Activated CD8-positive, alpha-beta memory T cell treated with anti-CD3 and anti-CD28 coated beads for 4 hours (primary cell): ENCODE data around the gene GLOD4.
"Not testable (repeated sequence)": the region's sequence is repeated elsewhere in the genome, so short reads cannot be mapped to it uniquely, and the experiment has no call there.

Experiments
- DNase-seq, 2 donors: peaks; one replicate each; pipeline ENCODE4 v3.0.0-alpha.2; 2020; ENCODE audit warnings: low read depth in 2 of 2

GLOD4 gene

DNA sequence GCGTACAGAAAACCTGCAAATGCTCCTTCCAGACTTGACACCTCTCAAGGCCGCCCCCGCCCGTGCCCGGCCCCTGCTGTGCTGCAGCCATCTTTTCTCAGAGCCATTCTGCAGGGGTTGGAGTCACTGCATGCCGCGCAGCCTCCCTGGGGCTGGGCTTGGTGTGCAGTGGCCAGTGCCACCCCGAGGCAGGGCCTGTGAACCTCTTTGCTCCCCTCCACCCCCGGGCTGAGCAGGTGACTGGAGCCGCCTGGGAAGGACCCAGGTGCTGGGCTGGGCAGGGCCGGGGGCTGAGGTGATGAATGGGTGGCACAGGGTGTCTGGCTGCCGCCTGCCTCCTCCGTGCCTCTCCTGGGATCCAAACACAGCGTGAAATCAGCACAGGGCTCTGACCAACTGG is 20.4 kb upstream of the GLOD4 start:
- no peak for DNase-seq

DNA sequence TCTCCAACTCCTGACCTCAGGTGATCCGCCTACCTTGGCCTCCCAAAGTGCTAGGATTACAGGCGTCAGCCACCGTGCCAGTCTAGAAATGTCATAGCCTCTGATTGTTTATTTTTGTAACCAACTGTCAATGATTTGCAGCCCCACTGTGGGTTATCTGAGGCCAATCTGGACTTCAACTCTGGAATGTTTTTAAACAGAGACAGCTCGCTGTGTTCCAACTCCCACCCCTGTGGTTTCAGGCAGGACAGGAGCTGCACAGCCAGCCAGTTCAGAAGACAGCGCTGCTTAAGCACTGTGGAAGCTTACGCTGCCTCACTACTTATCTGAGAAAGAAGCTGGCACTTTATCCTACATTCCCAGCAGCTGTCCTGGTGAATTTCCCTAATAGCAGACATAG is 19.6 kb upstream of the GLOD4 start:
- no peak for DNase-seq

GRCh38 chr17:800446-801242 is 18.6 kb upstream of the GLOD4 start:
- DNase-seq, result no peak

DNA sequence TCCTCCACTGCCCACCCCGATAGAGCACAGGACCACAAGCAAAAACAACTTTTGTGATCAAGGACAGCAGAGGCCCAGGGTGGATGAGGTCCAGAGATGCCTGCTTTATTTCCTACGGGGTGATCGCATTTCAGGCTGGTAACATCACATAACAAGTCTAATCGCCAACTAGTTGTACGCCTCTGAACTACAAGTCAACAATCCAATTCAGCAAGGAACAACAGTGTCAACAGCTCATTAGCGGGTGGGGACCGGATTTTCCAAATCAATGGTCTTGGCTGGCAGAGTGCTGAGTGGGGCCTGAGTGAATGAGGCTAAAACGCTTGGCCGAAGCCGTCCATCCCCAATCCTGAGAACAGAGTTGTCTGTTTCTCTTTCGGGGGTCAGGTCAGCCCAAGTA is 17.2 kb upstream of the GLOD4 start:
- no peak for DNase-seq

DNA sequence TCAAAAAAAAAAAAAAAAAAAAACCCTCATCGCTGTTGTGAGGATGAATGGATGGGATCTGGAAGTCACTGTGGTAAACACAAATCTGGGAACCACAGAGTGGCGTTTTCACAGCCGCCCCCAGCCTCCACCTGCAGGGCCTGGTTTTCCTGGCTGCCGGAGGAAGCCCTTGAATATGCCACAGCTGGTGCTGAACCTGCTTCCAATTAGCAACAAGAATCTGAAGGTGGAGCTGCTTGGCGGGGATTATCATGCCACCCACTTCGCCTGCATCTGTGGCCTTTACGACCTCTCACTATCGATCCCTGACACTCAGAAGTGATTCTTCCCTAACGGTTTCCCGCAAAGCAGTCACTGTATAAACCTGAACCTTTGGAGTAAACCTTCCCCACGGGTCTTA is 16.2 kb upstream of the GLOD4 start:
- no peak for DNase-seq

DNA sequence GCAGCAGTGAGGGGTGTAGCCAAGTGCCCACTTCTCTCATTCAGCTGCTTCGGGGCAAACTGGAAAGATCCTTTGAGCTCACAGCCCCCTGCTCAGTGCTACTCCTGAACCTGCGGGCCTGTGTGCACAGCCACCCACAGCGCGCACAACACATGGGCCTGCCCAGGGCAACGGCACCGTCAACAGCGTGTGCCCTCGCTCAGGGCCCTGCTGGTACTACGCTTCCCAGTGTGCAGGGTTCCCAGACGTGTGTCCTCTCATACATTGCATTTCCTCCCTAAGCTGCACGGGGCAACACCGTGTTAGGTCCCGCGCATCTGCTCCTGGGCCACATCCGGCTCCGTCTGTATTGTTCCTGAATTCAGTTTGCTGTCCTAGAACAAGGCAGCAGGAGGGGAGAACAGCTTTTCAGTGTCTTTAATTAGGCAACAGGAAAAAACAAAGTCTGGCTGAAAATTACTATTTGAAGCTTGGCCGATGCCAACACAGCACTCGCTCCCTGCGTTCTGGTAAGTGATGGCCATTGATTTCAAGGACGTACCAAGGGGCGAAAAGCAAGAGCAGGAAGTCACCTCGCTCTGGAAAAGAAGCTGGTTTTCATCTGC is 15.3 kb upstream of the GLOD4 start:
- no peak for DNase-seq

DNA sequence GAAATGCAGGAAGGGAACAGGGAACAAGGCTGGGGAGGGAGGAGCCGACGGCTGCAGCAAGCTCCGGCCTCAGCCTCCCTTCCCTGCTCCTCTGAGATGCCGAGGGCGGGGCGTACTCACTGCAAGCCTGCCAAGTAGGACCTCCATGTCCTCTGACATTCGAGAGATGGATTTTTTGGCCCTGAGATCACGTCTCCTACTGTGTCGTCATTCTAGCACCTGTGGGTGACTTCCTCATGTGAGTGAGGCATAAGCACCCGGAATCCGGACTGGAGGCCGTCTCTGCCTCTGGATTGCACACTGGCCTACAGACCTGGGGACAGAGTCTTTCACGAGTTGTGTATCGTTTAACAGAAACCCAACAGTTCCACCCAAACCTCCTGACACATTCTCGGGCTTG is 14.5 kb upstream of the GLOD4 start:
- no peak for DNase-seq

- no peak for DNase-seq
These were observed 13.6 kb upstream of the GLOD4 start for GRCh38 chr17:795721-796120.

DNA sequence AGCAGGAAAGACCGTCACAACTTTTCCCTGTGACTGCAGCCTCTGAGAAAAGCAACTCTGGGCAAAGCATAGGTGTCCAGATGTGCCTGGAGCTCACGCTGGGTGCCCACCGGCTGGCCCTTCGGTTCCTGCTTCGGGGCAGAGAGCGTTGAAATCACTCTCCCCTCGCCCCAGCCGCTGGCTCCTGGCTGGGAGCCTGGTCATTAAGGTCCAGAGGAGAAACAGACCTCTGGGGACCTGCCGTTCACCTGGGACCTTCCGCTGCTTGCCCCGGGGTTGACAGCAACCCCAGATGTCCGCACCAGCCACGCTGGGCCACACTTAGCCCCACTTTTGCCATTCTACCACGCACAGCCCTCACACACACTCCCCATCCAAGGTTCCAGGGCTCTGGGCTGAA is 13.2 kb upstream of the GLOD4 start:
- DNase-seq, result no peak

DNA sequence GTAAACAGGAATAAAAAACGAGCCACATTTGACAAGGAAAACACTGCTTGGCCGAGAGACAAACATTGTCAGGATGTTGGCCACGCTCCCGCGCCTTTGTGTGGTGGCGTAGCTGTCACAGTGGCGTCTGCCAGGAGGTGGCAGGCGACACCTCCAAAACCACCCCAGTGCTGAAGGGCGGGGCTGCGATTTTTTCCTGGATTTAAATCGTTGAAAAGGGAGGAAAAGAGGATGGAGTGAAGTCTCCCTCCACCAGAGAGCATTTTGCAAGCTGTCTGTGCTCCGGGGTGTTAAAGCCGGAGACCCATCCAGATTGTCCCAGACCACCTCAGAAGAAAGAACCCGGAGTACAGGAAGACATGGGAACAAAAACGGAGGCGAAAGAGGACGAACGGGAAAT is 12.8 kb upstream of the GLOD4 start:
- no peak for DNase-seq

DNA sequence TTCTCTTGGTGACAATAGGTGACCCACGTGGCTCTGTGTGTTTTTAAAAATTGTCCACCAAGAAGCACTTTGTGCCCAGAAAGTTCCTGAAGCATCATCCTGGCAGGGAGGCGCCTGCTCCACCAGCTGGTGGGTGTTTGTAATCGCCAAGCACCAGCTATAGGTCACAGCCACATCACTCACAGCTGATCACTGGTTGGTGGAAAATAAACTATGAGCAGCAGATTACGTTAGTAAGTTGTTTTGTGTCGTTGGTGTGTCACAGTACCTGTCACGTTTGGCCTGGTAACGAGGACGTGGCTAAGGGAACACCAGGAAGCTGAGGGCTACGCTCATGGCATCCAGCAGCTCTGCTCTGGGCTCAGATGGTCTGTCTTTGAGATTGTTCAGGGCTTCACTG is 10.2 kb upstream of the GLOD4 start:
- DNase-seq, result no peak

- DNase-seq, result no peak
These were observed 9.7 kb upstream of the GLOD4 start for GRCh38 chr17:791829-792228.

DNA sequence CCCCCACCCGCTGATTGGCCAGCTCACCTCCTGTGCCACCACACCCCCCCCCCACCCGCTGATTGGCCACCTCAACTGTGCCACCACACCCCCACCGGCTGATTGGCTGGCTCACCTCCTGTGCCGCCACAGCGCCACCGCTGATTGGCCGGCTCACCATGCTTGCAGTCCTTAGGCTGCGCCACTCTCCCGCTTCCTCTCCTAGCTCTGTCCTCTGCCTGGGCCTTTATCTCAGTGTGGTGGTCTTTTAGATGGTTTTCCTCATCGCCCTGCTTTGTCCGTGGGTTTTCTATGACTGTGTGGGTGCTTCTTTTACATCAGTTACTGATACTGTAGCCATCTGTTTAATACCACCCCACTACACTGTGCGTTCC is 8.8 kb upstream of the GLOD4 start:
- DNase-seq, result not testable (repeated sequence)

- not testable (repeated sequence) for DNase-seq
These were observed 8.1 kb upstream of the GLOD4 start for GRCh38 chr17:789931-790873.

DNA sequence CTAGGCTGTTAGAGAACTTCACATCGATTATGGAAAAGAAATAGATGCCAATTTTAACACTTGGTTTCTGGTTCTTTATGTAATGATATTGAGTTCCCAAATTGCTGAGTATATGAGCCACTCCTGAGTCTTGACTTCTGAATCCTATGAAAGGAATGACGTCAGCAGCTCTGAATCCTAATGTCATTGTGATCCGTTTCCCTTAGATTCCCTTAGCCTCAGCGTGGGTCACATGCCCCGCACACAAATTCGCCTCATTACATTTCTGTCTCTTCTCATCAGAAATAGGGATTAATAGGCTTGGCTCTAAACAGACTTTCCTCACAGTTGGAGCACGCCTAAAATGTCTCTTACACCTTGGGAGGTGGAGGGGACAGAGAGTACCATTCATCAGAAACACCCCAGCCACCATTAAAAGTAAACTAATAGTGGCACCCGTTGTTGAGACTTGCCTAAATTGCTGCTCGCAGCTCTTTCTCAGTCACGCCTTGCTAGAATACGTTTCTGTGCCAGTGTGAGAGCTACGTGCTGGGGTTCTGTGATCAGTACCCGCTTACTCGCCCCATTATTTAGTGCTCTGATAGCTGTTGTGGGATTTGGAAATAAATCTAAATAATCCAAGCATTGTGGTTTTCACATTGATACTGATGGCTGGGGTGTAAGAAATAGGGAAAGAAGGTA is 7.2 kb upstream of the GLOD4 start:
- DNase-seq, result no peak

GRCh38 chr17:788551-788950 is 6.5 kb upstream of the GLOD4 start:
- no peak for DNase-seq

- no peak for DNase-seq
These were observed 5.7 kb upstream of the GLOD4 start for GRCh38 chr17:787641-788221.

GRCh38 chr17:785901-786300 is 3.8 kb upstream of the GLOD4 start:
- not testable (repeated sequence) for DNase-seq

DNA sequence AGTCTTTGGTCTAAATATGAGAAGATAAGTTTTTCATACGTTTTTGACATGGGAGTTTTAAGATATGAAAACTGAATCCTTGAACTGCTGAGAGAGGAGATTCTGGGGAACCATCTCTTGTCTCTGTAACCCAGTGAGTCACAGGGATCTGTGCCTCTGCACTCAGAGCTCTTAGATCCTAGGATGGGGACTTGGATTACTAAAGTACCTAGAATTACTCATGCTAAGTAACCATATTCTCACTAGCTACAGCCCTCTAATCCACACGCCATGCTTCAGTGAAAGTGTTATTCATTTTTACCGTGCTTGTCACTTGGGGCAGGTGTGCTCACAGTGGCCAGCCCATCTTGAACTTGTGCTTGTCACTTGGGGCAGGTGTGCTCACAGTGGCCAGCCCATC is 2.1 kb upstream of the GLOD4 start:
- no peak for DNase-seq

- DNase-seq, result no peak
These were observed 4.0 kb downstream of the GLOD4 start for GRCh38 chr17:778096-778495.

GRCh38 chr17:774313-774584 is 7.8 kb downstream of the GLOD4 start:
- DNase-seq, result no peak
